ES-I3 (cell line): ENCODE results near the gene MEIS2.

ENCODE experiments used
- H3K36me3 ChIP-seq: 2 replicates; pipeline ENCODE4 v1.6.1; 2013; ENCODE audit warnings: mild to moderate bottlenecking, low read length, control low read depth, moderate library complexity; ENCODE audit not compliant: insufficient read depth
- H3K4me1 ChIP-seq: 2 replicates; pipeline ENCODE4 v1.6.1; 2013; ENCODE audit warnings: mild to moderate bottlenecking, control low read depth, low read length; ENCODE audit not compliant: insufficient read depth
- H3K9ac ChIP-seq: 2 replicates; pipeline ENCODE4 v1.6.1; 2013; ENCODE audit warnings: low read depth, mild to moderate bottlenecking, low read length, moderate library complexity
- H3K9me3 ChIP-seq: 2 replicates; pipeline ENCODE4 v1.6.1; 2013; ENCODE audit warnings: mild to moderate bottlenecking, low read length, moderate library complexity; ENCODE audit not compliant: control insufficient read depth, insufficient read depth

The MEIS2 gene

GRCh38 chr15:37084602-37085001, 15.7 kb downstream of the MEIS2 start:
- Histone ChIP-seq H3K36me3 (no peaks in the 10 kb centered on the region), H3K9me3 (no peaks in the 10 kb centered on the region), H3K4me1 (peaks cover 11% of the 10 kb centered on the region; the same call in 1 of the 2 replicates), H3K9ac (no peak overlapping the region)

GRCh38 chr15:37083610-37084009, 16.7 kb downstream of the MEIS2 start:
- Histone ChIP-seq H3K36me3 (no peaks in the 10 kb centered on the region), H3K4me1 (peaks cover 11% of the 10 kb centered on the region; the same call in 1 of the 2 replicates), H3K9ac (no peak overlapping the region), H3K9me3 (no peaks in the 10 kb centered on the region)

- no peak overlapping the region for H3K9ac ChIP-seq
- H3K4me1 ChIP-seq: peaks cover 11% of the 10 kb centered on the region; the same call in 1 of the 2 replicates
- no peaks in the 10 kb centered on the region for H3K36me3 ChIP-seq
- no peaks in the 10 kb centered on the region for H3K9me3 ChIP-seq
Observed at GRCh38 chr15:37081983-37082382, 18.4 kb downstream of the MEIS2 start.

GRCh38 chr15:37080261-37080921, 20.0 kb downstream of the MEIS2 start:
- Histone ChIP-seq H3K4me1 (peaks cover 15% of the 10 kb centered on the region; the same call in 1 of the 2 replicates), H3K9ac (no peak overlapping the region), H3K36me3 (no peaks in the 10 kb centered on the region), H3K9me3 (no peaks in the 10 kb centered on the region)

GRCh38 chr15:37079726-37080125, 20.6 kb downstream of the MEIS2 start:
- Histone ChIP-seq H3K9ac (no peak overlapping the region), H3K4me1 (peaks cover 15% of the 10 kb centered on the region; the same call in 1 of the 2 replicates), H3K36me3 (no peaks in the 10 kb centered on the region), H3K9me3 (no peaks in the 10 kb centered on the region)

GRCh38 chr15:37078566-37078965, 21.8 kb downstream of the MEIS2 start:
- Histone ChIP-seq H3K4me1 (peaks cover 14% of the 10 kb centered on the region; the same call in 1 of the 2 replicates), H3K36me3 (no peaks in the 10 kb centered on the region), H3K9me3 (no peaks in the 10 kb centered on the region), H3K9ac (no peak overlapping the region)

- H3K36me3 ChIP-seq: no peaks in the 10 kb centered on the region
- H3K9me3 ChIP-seq: no peaks in the 10 kb centered on the region
- no peak overlapping the region for H3K9ac ChIP-seq
- H3K4me1 ChIP-seq: peaks cover 12% of the 10 kb centered on the region; the same call in 1 of the 2 replicates
Observed at GRCh38 chr15:37077623-37078351, 22.6 kb downstream of the MEIS2 start.

GRCh38 chr15:37076543-37076942, 23.8 kb downstream of the MEIS2 start:
- Histone ChIP-seq H3K9me3 (no peaks in the 10 kb centered on the region), H3K9ac (no peak overlapping the region), H3K4me1 (peaks cover 4% of the 10 kb centered on the region; the same call in 1 of the 2 replicates), H3K36me3 (no peaks in the 10 kb centered on the region)

- no peaks in the 10 kb centered on the region for H3K36me3 ChIP-seq
- H3K4me1 ChIP-seq: peaks cover 4% of the 10 kb centered on the region; the same call in 1 of the 2 replicates
- H3K9ac ChIP-seq: no peak overlapping the region
- no peaks in the 10 kb centered on the region for H3K9me3 ChIP-seq
Observed at GRCh38 chr15:37075777-37076176, 24.6 kb downstream of the MEIS2 start.

- Histone ChIP-seq H3K9ac (no peak overlapping the region), H3K4me1 (peaks cover 4% of the 10 kb centered on the region; the same call in 1 of the 2 replicates), H3K9me3 (no peaks in the 10 kb centered on the region), H3K36me3 (no peaks in the 10 kb centered on the region)
Observed at GRCh38 chr15:37072181-37072580, 28.2 kb downstream of the MEIS2 start.

GRCh38 chr15:37071134-37071533, 29.2 kb downstream of the MEIS2 start:
- no peaks in the 10 kb centered on the region for H3K9me3 ChIP-seq
- H3K36me3 ChIP-seq: no peaks in the 10 kb centered on the region
- H3K9ac ChIP-seq: no peak overlapping the region
- H3K4me1 ChIP-seq: peaks cover 1% of the 10 kb centered on the region; the same call in 1 of the 2 replicates

GRCh38 chr15:37070686-37071085, 29.7 kb downstream of the MEIS2 start:
- Histone ChIP-seq H3K4me1 (no peaks in the 10 kb centered on the region), H3K9me3 (no peaks in the 10 kb centered on the region), H3K9ac (no peak overlapping the region), H3K36me3 (no peaks in the 10 kb centered on the region)

GRCh38 chr15:37061996-37062395, 38.4 kb downstream of the MEIS2 start:
- no peaks in the 10 kb centered on the region for H3K9me3 ChIP-seq
- H3K9ac ChIP-seq: no peak overlapping the region
- H3K4me1 ChIP-seq: peaks cover 12% of the 10 kb centered on the region
- no peaks in the 10 kb centered on the region; the same call in 1 of the 2 replicates for H3K36me3 ChIP-seq

- Histone ChIP-seq H3K36me3 (no peaks in the 10 kb centered on the region; the same call in 1 of the 2 replicates), H3K4me1 (peaks cover 22% of the 10 kb centered on the region)
Observed at GRCh38 chr15:37059086-37059485, 41.3 kb downstream of the MEIS2 start.

More at GRCh38 chr15:37059086-37059485, 41.3 kb downstream of the MEIS2 start:
- no peaks in the 10 kb centered on the region for H3K9me3 ChIP-seq
- no peak overlapping the region for H3K9ac ChIP-seq
